Right atrium auricular region (tissue), 2 donors: Measurements from ENCODE around the gene KCNA2. TPM values are rescaled to one million over a fixed set of nuclear protein-coding genes. Genes with fewer than 3 reads are reported as not detected.
A peak's percentile ranks its signal among the peaks of the same experiment; 100 is the strongest.

ENCODE experiments used
- DNase-seq: peaks from one replicate; pipeline ENCODE4 v3.0.0-alpha.2; 2019; ENCODE audit warnings: low spot score
- H3K27ac ChIP-seq, 2 donors: fragments of 200-600 bp; sonication (generic); 1 replicate in 1 of 2; 2 replicates in 1 of 2; pipeline ENCODE4 v1.5.1; 2016 to 2019
- H3K27me3 ChIP-seq, 2 donors: fragments of 200-600 bp; sonication (generic); one replicate each; pipeline versions ENCODE4 v1.5.1 to v1.6.0; 2017 to 2019
- H3K36me3 ChIP-seq: fragments of 200-600 bp; sonication (generic); one replicate; pipeline ENCODE4 v1.5.1; 2016
- H3K4me1 ChIP-seq, 2 donors: fragments of 200-600 bp; sonication (generic); one replicate each; pipeline versions ENCODE4 v1.5.1 to v1.6.0; 2017 to 2019
- H3K4me3 ChIP-seq, 2 donors: fragments of 200-600 bp; sonication (generic); 1 replicate in 1 of 2; 2 replicates in 1 of 2; pipeline ENCODE4 v1.5.1; 2017 to 2019; ENCODE audit warnings: mild to moderate bottlenecking in 1 of 2, moderate library complexity in 1 of 2
- H3K9me3 ChIP-seq, 2 donors: fragments of 200-600 bp; sonication (generic); one replicate each; pipeline ENCODE4 v1.5.1; 2019
- total RNA-seq, 2 donors: library from RNA; depleted of rRNA; stranded (reverse); fragments of >200 nt; gene quantifications; one replicate each; pipeline ENCODE4 v1.1.0, GENCODE V29; 2016
- TF ChIP-seq, protein P1 (sequence below), 2 donors: fragments of 200-600 bp; sonication (generic); IDR thresholded peaks; one replicate each; pipeline ENCODE4 v1.5.1; 2019; ENCODE audit warnings: antibody characterized with exemption in 2 of 2

The KCNA2 gene
- total RNA-seq, 2 donors from 2014 or later: 0.28 to 0.78 TPM

DNA sequence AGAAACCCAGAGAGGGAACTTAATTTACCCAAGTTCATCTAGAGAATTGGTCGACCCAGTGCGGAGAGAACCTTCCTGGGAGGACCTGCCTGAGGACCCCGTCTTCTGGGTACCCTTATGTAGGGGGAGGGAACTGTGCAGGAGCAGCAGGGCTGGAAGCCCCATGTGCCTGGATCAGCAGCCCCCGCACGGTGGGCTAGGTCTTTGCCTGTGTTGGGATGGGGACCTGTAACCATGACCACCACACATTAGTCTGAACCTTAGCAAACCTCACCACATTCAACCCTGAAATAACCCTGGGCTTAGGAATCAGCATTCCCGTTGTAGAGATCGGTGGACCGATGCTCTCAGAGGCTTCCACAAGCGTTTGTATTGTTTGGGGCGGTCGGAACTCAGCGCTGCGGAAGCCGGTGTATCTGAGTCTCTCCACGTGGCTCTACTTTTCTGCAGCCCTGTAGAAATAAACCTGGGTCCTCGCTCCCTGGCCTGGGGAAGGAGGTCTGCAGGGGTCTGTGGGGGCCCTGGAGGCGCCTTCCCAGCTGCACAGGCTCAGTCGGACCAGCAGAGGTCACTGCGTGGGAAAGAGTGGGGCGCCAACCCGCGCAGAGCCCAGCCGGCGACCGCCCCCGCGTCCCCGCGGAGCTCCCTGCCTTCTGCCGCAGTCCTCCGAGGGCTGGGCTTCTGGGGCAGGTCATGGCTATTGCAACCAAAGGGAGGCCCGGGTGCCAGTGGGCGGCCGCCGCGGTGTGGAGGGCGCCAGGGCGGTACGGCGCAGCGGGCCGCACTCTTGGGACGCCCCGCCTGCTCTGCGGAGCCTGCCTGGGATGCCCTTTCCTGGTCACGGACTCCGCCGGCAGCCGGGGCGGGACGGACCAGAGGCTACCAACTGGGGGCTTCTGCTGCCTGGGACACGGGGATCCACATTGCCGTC is 51.0 kb downstream of the KCNA2 start:
- no peak overlapping the region for H3K27ac ChIP-seq
- H3K36me3 ChIP-seq: no peaks in the 10 kb centered on the region
- no peaks in the 10 kb centered on the region for H3K9me3 ChIP-seq
- DNase-seq: no peak
- TF ChIP-seq, protein P1, sequence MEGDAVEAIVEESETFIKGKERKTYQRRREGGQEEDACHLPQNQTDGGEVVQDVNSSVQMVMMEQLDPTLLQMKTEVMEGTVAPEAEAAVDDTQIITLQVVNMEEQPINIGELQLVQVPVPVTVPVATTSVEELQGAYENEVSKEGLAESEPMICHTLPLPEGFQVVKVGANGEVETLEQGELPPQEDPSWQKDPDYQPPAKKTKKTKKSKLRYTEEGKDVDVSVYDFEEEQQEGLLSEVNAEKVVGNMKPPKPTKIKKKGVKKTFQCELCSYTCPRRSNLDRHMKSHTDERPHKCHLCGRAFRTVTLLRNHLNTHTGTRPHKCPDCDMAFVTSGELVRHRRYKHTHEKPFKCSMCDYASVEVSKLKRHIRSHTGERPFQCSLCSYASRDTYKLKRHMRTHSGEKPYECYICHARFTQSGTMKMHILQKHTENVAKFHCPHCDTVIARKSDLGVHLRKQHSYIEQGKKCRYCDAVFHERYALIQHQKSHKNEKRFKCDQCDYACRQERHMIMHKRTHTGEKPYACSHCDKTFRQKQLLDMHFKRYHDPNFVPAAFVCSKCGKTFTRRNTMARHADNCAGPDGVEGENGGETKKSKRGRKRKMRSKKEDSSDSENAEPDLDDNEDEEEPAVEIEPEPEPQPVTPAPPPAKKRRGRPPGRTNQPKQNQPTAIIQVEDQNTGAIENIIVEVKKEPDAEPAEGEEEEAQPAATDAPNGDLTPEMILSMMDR (IDR thresholded peaks at IDR 0.05): peak; percentile 81 to 90
- H3K4me1 ChIP-seq: peaks cover 0 to 14% of the 10 kb centered on the region in 2 donors
- no peaks in the 10 kb centered on the region for H3K27me3 ChIP-seq
- H3K4me3 ChIP-seq: peak overlapping the region; percentile 24 to 45

DNA sequence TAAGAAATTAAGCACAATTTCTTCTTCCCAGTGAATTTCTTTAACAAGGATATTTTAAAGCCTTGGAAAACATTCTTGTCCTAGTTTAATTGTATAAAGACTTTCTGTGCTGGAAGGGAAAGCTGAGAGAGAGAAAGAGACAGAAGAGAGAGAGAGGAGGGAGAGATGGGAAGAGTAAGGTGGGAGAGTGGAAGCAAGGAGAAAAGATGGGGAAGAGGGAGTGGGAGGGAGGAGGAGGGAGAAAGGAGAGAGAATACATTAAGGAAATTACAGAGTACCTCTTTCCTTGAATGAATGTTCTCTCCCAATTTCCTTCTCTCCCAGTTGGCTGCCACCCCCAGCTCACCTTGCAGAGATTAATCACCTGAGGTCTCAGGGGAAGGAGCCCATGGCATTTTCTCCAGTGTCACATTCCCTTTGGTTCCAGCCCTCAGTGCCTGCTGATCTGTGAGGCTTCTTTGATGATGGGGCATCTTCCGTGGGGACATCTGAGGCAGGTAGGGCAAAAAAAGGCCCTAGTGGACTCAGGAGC is 54.8 kb downstream of the KCNA2 start:
- H3K27me3 ChIP-seq: no peaks in the 10 kb centered on the region

DNA sequence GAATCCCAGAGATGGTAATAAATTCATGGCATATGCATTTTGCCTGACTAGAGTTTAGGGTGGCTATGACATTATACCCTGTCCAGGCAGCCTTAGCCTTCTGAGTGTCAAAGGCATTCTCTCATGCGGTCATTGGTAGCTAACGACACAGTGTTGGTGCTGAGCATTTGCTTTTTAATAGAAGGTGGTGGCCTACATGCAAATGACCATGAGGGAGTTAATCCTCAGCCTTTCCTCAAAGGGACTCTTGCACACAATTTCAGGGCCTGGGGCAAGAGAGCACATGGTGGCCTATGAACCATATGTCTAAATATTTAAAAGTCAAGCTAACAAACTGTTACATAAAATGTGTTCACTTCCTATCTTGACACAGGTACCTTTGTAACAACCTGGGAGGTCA is 56.3 kb downstream of the KCNA2 start:
- H3K4me1 ChIP-seq: peaks cover 0 to 2% of the 10 kb centered on the region in 2 donors
- no peaks in the 10 kb centered on the region for H3K27me3 ChIP-seq
- H3K36me3 ChIP-seq: no peaks in the 10 kb centered on the region
- DNase-seq: no peak
- no peaks in the 10 kb centered on the region for H3K9me3 ChIP-seq
- H3K4me3 ChIP-seq: no peak overlapping the region
- no peak overlapping the region for H3K27ac ChIP-seq
- TF ChIP-seq, protein P1 (IDR thresholded peaks at IDR 0.05): no peak

More for the DNA sequence above, 54.8 kb downstream of the KCNA2 start:
- Histone ChIP-seq H3K4me1 (peaks cover 0 to 14% of the 10 kb centered on the region in 2 donors), H3K27ac (no peak overlapping the region), H3K4me3 (no peak overlapping the region), H3K9me3 (no peaks in the 10 kb centered on the region), H3K36me3 (no peaks in the 10 kb centered on the region)
- TF ChIP-seq, protein P1 (IDR thresholded peaks at IDR 0.05): no peak
- no peak for DNase-seq

DNA sequence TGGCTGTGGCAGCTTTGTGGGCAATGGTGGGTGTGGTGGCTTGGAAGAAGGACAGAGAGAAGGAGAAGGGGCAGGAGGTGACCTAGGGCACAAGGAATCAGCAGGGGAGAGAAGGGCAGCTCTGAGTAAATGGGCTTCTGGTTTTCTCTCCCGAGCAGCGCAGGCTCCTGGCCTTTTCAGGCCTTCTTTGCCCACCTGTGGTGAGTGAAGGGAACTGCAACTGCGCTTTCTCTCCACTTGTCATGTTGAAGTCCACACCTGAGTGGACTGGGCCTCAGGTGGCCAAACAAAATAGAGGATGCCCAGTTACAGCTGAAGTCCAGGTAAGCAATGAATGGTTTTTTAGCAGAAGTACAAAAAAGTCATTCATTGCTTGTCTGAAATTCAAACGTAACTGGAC is 57.8 kb downstream of the KCNA2 start:
- H3K9me3 ChIP-seq: no peaks in the 10 kb centered on the region
- no peaks in the 10 kb centered on the region for H3K4me1 ChIP-seq
- H3K36me3 ChIP-seq: no peaks in the 10 kb centered on the region
- DNase-seq: no peak
- H3K27ac ChIP-seq: no peak overlapping the region
- TF ChIP-seq, protein P1 (IDR thresholded peaks at IDR 0.05): peak in 1 of 2 donors; percentile 51
- no peaks in the 10 kb centered on the region for H3K27me3 ChIP-seq
- H3K4me3 ChIP-seq: no peak overlapping the region

DNA sequence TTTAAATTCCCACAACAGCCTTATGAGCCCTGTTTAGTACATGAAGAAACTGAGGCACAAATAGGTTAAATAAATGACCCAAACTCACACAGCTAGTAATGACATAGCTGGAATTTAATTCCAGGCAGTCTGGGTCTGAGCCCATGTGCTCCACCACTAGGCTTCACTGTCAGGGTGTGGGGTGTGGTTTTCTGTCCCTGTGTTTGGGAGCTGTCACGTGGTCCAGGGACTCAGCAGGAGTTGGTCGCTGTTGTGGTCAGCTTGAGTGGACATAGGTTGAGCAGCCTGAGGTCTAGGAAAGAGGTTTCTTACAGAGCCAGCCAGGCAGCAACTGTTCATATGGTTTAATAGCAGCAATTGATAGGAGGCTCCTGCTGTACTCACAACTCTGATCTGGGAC is 59.1 kb downstream of the KCNA2 start:
- Histone ChIP-seq H3K9me3 (no peaks in the 10 kb centered on the region), H3K27me3 (no peaks in the 10 kb centered on the region), H3K4me1 (no peaks in the 10 kb centered on the region), H3K36me3 (no peaks in the 10 kb centered on the region), H3K4me3 (no peak overlapping the region), H3K27ac (no peak overlapping the region)
- TF ChIP-seq, protein P1 (IDR thresholded peaks at IDR 0.05): no peak
- DNase-seq: no peak
